HG03066 (cell line): ENCODE data around the gene SPON1.
"Not testable (repeated sequence)": the region's sequence is repeated elsewhere in the genome, so short reads cannot be mapped to it uniquely, and the experiment has no call there.

ENCODE experiments used
- ATAC-seq: cut with Tn5 transposase; IDR thresholded peaks from one replicate; pipeline ENCODE4 v1.9.1; 2021; ENCODE audit warnings: low read depth; ENCODE audit not compliant: unreplicated experiment

Gene SPON1

GRCh38 chr11:14230407-14230806 is 267.9 kb downstream of the SPON1 start:
- ATAC-seq: no peak

- ATAC-seq: no peak
These were observed 270.1 kb downstream of the SPON1 start for GRCh38 chr11:14232652-14233051.

GRCh38 chr11:14234446-14234845 is 271.9 kb downstream of the SPON1 start:
- no peak for ATAC-seq

- ATAC-seq: no peak
These were observed 273.2 kb downstream of the SPON1 start for GRCh38 chr11:14235701-14236100.

GRCh38 chr11:14237444-14237961 is 275.0 kb downstream of the SPON1 start:
- peak; percentile 95 for ATAC-seq

- ATAC-seq: no peak
These were observed 277.7 kb downstream of the SPON1 start for GRCh38 chr11:14240221-14240620.

- ATAC-seq: no peak
These were observed 278.4 kb downstream of the SPON1 start for GRCh38 chr11:14240951-14241350.

GRCh38 chr11:14242187-14242586 is 279.7 kb downstream of the SPON1 start:
- ATAC-seq: no peak

GRCh38 chr11:14242733-14243132 is 280.2 kb downstream of the SPON1 start:
- no peak for ATAC-seq

GRCh38 chr11:14244926-14245325 is 282.4 kb downstream of the SPON1 start:
- ATAC-seq: no peak

GRCh38 chr11:14245444-14245843 is 282.9 kb downstream of the SPON1 start:
- ATAC-seq: no peak

GRCh38 chr11:14248580-14248981 is 286.1 kb downstream of the SPON1 start:
- ATAC-seq: no peak

GRCh38 chr11:14249121-14249963 is 286.8 kb downstream of the SPON1 start:
- peak; percentile 46 for ATAC-seq

- ATAC-seq: no peak
These were observed 289.2 kb downstream of the SPON1 start for GRCh38 chr11:14251754-14252153.

GRCh38 chr11:14252501-14252900 is 290.0 kb downstream of the SPON1 start:
- ATAC-seq: not testable (repeated sequence)

- no peak for ATAC-seq
These were observed 290.9 kb downstream of the SPON1 start for GRCh38 chr11:14253421-14253820.

- no peak for ATAC-seq
These were observed 291.3 kb downstream of the SPON1 start for GRCh38 chr11:14253840-14254239.

GRCh38 chr11:14254533-14255237 is 292.2 kb downstream of the SPON1 start:
- no peak for ATAC-seq

GRCh38 chr11:14255238-14255534 is 292.7 kb downstream of the SPON1 start:
- no peak for ATAC-seq

GRCh38 chr11:14258221-14258935 is 295.9 kb downstream of the SPON1 start:
- no peak for ATAC-seq

- no peak for ATAC-seq
These were observed 296.8 kb downstream of the SPON1 start for GRCh38 chr11:14259186-14259784.
